ENCODE data around the gene EPB41L2. TPM values are rescaled to one million over a fixed set of nuclear protein-coding genes. Genes with fewer than 3 reads are reported as not detected.

Gene EPB41L2
- total RNA-seq, 1 donor from 2014 or later: 38.3 TPM

DNA sequence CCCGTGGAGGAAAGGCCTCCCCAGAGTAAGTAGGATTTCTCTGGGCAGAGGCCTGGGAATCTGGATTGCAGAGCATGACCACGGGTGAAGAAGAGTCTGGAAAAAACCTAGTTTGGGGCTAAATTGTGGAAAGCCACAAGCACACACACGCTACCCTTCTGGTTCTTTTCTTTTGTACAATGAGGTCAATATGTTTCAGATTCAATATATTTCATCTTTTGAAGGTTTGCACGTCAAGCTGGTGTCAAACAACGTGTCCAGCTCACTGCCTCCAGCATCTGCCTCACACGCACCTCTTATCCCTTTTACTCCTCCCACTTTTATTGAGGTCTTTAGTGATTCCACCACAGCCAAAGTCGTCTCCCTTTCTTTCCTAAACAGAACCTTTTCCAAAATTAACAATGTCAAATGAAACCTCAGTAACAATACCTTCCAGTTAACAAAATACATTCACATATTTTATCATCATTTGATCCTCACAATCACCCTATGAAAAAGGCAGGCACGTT, 773 bp upstream of the EPB41L2 start:
- DNase-seq (ENCODE audit: low read depth): no peak
- TF ChIP-seq, protein P1, sequence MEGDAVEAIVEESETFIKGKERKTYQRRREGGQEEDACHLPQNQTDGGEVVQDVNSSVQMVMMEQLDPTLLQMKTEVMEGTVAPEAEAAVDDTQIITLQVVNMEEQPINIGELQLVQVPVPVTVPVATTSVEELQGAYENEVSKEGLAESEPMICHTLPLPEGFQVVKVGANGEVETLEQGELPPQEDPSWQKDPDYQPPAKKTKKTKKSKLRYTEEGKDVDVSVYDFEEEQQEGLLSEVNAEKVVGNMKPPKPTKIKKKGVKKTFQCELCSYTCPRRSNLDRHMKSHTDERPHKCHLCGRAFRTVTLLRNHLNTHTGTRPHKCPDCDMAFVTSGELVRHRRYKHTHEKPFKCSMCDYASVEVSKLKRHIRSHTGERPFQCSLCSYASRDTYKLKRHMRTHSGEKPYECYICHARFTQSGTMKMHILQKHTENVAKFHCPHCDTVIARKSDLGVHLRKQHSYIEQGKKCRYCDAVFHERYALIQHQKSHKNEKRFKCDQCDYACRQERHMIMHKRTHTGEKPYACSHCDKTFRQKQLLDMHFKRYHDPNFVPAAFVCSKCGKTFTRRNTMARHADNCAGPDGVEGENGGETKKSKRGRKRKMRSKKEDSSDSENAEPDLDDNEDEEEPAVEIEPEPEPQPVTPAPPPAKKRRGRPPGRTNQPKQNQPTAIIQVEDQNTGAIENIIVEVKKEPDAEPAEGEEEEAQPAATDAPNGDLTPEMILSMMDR (conservative IDR thresholded peaks at IDR 0.05; ENCODE audit: low read depth, low read length): no peak

GRCh38 chr6:131062241-131063027, 611 bp downstream of the EPB41L2 start:
- peak overlapping the region; percentile 85 for H3K4me3 ChIP-seq (ENCODE audit: low read depth, low read length)
- TF ChIP-seq, protein P1 (conservative IDR thresholded peaks at IDR 0.05; ENCODE audit: low read depth, low read length): no peak
- DNase-seq (ENCODE audit: low read depth): no peak

More for the DNA sequence above, 773 bp upstream of the EPB41L2 start:
- H3K4me3 ChIP-seq (ENCODE audit: low read depth, low read length): peak overlapping the region; percentile 85

GRCh38 chr6:131061751-131062119, 1.3 kb downstream of the EPB41L2 start:
- DNase-seq (ENCODE audit: low read depth): no peak
- TF ChIP-seq, protein P1 (conservative IDR thresholded peaks at IDR 0.05; ENCODE audit: low read depth, low read length): no peak

DNA sequence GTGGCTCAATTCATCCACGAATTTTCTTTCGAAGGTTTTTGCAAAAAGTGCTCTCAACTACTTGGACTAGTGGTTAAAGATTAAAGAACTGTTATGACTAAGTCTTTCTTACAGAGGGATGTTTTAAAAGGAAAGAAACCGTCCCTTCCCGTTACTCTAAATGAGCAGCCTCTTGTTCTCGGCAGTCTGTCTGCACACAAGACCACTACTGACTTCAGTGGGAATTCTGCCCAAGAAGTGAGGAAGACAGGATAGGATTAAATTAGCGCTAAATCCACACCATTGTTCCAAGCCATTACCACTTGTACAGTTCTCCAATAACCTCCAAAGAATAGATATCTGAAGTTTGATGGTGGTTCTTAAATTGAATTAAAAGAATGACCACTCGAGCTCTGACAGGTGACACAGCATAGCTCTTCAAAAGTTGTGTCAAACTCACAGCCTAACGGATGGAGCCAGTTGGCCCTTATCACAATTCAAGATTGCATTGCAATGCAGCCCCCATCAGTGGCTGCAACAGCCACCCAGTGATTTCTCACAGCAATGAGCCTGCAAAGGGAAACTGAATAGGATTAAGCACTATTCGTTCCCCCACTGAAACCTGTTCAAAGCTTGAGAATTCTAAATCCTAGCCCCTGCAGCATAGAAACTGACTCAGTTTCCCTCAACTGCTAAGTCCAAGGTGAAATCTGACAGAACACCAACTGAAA, 1.8 kb downstream of the EPB41L2 start:
- H3K4me3 ChIP-seq (ENCODE audit: low read depth, low read length): peak overlapping the region; percentile 85
- TF ChIP-seq, protein P1 (conservative IDR thresholded peaks at IDR 0.05; ENCODE audit: low read depth, low read length): no peak
- DNase-seq (ENCODE audit: low read depth): peak; percentile 67

More at GRCh38 chr6:131061751-131062119, 1.3 kb downstream of the EPB41L2 start:
- H3K4me3 ChIP-seq (ENCODE audit: low read depth, low read length): peak overlapping the region; percentile 85

GRCh38 chr6:131060311-131060710, 2.7 kb downstream of the EPB41L2 start:
- DNase-seq (ENCODE audit: low read depth): no peak
- TF ChIP-seq, protein P1 (conservative IDR thresholded peaks at IDR 0.05; ENCODE audit: low read depth, low read length): no peak
- peak overlapping the region; percentile 85 for H3K4me3 ChIP-seq (ENCODE audit: low read depth, low read length)

GRCh38 chr6:131059486-131059885, 3.6 kb downstream of the EPB41L2 start:
- no peak for DNase-seq (ENCODE audit: low read depth)
- TF ChIP-seq, protein P1 (conservative IDR thresholded peaks at IDR 0.05; ENCODE audit: low read depth, low read length): no peak
- H3K4me3 ChIP-seq (ENCODE audit: low read depth, low read length): no peak overlapping the region

Data from epithelial cell of proximal tubule (primary cell).